Measurements from ENCODE around the gene GPSM1. TPM values are rescaled to one million over a fixed set of nuclear protein-coding genes. Genes with fewer than 3 reads are reported as not detected.

The GPSM1 gene
- total RNA-seq, 1 experiment from 2014 or later: 24.7 TPM

DNA sequence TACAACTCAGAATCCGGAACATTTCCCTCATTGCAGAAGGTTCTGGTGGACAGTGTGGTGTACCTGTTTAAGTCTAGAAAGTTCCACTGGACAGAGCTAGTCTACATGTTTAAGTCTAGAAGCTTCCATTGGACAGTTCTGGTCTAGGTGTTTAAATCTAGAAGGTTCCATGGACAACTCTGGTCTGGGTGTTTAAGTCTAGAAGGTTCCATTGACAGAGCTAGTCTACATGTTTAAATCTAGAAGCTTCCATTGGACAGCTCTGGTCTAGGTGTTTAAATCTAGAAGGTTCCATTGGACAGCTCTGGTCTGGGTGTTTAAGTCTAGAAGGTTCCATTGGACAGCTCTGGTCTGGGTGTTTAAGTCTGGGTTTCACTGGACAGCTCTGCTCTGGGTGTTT, 48.4 kb upstream of the GPSM1 start:
- Histone ChIP-seq H4K8ac (replicated peaks; ENCODE audit: insufficient read length, low read depth, low read length) (no peak overlapping the region), H2BK5ac (ENCODE audit: insufficient read length, low read length) (no peak overlapping the region), H2BK15ac (ENCODE audit: low read depth, low read length) (no peak overlapping the region), H3K9ac (ENCODE audit: extremely low read depth, insufficient read length, low read length) (no peak overlapping the region), H4K5ac (ENCODE audit: insufficient read length, low read depth, low read length) (no peak overlapping the region), H3K4me1 (ENCODE audit: insufficient read depth, low read length) (no peaks in the 10 kb centered on the region), H2BK12ac (ENCODE audit: insufficient read length, low read depth, low read length) (no peak overlapping the region), H2BK20ac (ENCODE audit: low read depth, low read length, poor library complexity, severe bottlenecking) (no peak overlapping the region), H3K9me3 (ENCODE audit: control insufficient read depth, low read depth, low read length) (no peaks in the 10 kb centered on the region), H3K4ac (ENCODE audit: low read depth, low read length) (no peak overlapping the region), H3K4me2 (ENCODE audit: insufficient read depth, insufficient read length, low read length) (no peak overlapping the region), H3K56ac (ENCODE audit: insufficient read length, low read depth, low read length) (no peak overlapping the region), H4K91ac (ENCODE audit: insufficient read length, low read depth, low read length) (no peak overlapping the region), H2BK120ac (ENCODE audit: low read depth, low read length, poor library complexity, severe bottlenecking) (no peak overlapping the region), H2AFZ (ENCODE audit: low read length) (no peak overlapping the region), H3K14ac (ENCODE audit: insufficient read depth, low read length) (no peak overlapping the region), H3T11ph (ENCODE audit: low read length) (no peak overlapping the region), H3K23ac (ENCODE audit: insufficient read length, low read depth, low read length) (no peak overlapping the region), H4K20me1 (ENCODE audit: control insufficient read depth, insufficient read depth, insufficient read length) (no peaks in the 10 kb centered on the region), H3K18ac (ENCODE audit: insufficient read length, low read depth, low read length) (no peak overlapping the region), H3K79me1 (ENCODE audit: insufficient read depth, low read depth, low read length, poor library complexity, severe bottlenecking) (no peaks in the 10 kb centered on the region), H2AK5ac (ENCODE audit: insufficient read length, low read length) (no peak overlapping the region), H3K79me2 (ENCODE audit: insufficient read depth, low read length) (no peaks in the 10 kb centered on the region), H3K27ac (ENCODE audit: insufficient read length, low read depth, low read length) (no peak overlapping the region), H3K27me3 (ENCODE audit: insufficient read depth, low read length) (no peaks in the 10 kb centered on the region), H3K23me2 (ENCODE audit: insufficient read length, low read depth, low read length, poor library complexity, severe bottlenecking) (peaks cover under 1% of the 10 kb centered on the region)
- no CpG with 5 or more reads among the region's 1 CpG for WGBS (ENCODE audit: extremely low coverage, insufficient read length, low lambda C conversion rate)
- H3K27ac Mint-ChIP-seq: no peak overlapping the region
- peaks cover 3% of the 10 kb centered on the region; the same call in 1 of the 2 replicates for H3K27me3 Mint-ChIP-seq (ENCODE audit: low read depth)
- H3K4me3 Mint-ChIP-seq: no peak overlapping the region
- no peaks in the 10 kb centered on the region for H3K36me3 Mint-ChIP-seq (ENCODE audit: insufficient read depth in 1 of 3, low read depth in 3 of 3)
- no peak for TF ChIP-seq CTCF (conservative IDR thresholded peaks at IDR 0.05)
- peaks cover 4 to 10% of the 10 kb centered on the region in 2 experiments; a peak in 2 of 4 replicates for H3K4me1 Mint-ChIP-seq
- peaks cover 0 to 3% of the 10 kb centered on the region in 2 experiments; a peak in 2 of 5 replicates for H3K9me3 Mint-ChIP-seq
- no peak for DNase-seq
